ELF-1 (cell line): ENCODE results near the gene HMCN1.
A peak's percentile ranks its signal among the peaks of the same experiment; 100 is the strongest.
"Not testable (repeated sequence)": the region's sequence is repeated elsewhere in the genome, so short reads cannot be mapped to it uniquely, and the experiment has no call there.

Source experiments
- DNase-seq: peaks from one replicate; pipeline ENCODE4 v3.0.0-alpha.2; 2016; ENCODE audit warnings: low read depth, low spot score

HMCN1 gene

DNA sequence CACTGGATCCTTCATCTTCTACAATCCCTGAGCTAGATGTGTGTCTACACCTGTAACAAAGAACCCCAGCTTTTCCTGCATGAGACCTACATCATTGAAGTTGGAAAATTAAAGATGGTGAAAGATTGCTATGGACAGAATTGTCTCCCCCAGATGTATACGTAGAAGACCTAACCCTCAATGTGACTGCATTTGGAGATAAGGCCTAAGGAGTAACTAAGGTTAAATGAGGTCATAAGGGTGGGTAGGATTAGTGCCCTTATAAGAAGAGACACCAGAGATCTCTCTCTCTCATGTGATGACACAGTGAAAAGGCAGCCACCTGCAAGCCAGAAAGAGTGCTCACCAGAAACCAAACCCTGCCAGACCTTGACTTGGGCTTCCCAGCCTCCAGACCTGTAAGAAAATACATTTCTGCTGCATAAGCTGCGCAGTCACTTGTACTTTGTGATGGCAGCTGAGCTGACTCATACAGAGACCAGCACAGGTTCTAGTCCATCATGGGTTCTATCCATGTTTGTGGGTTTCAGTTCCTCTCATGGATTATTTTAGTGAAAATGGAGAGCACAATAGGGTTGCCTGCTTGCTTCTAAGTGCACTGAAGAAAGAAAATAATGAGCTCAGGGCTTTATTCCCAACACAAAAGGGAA lies 460.0 kb downstream of the HMCN1 start:
- no peak for DNase-seq

GRCh38 chr1:186195377-186195931 lies 461.3 kb downstream of the HMCN1 start:
- DNase-seq, result no peak

DNA sequence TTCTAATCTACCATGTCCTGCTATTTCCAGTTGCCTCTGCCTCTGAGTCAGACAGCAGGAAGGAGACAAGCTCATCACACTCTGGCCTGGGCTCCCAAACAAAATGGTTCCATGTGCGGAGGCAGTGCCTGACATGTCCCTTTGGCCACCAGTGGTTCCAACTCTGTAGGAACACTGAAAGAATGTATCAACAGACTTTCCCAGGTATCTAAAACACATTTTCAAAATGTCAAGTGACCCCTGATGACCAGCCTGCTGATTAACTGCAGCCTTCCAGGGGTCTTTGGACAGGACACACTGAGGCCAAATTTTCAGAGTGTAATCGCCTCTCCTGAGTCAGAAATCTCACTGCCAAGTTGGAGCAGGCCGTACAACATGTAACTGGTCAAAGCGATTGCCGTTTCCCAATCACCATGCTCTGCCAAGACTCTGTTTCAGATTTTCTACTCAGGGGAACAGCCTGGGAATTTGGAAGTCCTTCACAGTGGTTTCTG lies 468.1 kb downstream of the HMCN1 start:
- DNase-seq, result no peak

DNA sequence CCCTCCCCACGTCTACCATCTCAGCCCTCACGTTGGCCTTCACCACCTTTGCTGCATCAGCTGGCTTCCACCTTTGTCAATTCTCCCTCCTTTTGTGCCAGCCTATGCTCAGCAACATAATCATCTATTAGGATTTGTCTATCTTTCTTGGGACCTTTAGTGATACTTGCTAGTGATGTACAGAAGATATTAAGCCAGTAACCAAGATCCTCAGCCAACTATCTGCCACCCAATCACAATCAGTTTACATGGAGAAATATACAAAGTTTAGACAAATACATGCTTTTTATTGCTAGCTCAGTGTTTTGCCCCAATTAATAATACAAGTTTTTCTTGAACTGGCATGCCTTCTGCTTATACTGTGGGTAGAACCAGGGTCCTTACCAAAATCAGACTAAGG lies 468.6 kb downstream of the HMCN1 start:
- DNase-seq, result no peak

- DNase-seq, result no peak
Measured at GRCh38 chr1:186206048-186206570, 471.9 kb downstream of the HMCN1 start.

DNA sequence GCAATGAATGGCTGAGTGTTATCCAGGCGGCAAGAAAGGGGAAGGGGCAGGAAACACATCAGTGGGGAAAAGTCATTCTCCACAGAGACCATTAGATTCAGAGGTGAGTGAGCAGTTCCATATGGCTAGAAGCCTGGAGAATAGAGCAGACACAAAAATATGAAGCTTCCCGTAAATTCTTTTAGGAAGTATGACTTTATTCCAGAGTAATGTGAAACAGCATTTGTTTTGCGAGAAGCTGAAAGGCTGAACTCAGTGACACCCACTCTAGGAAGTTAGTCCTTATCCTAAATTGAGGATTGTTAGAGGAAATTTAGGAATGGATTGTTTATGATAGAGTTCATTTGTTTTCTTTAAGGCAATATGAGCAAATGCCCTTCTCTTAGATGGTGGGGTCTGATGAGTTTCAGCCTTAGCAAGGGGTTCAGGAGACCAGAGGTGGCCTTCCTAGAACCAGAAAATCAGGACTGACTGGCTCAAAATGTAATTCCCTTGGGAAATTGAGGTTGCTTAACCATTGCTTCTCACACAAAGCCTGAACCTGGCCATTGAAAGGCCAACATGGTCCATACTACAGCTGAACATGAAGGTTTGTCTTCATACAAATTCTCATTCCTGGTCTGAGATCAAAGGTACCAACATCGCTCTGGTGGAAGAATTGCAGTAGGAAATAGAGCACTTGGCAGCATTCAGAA lies 473.3 kb downstream of the HMCN1 start:
- no peak for DNase-seq

GRCh38 chr1:186208405-186209129 lies 474.4 kb downstream of the HMCN1 start:
- DNase-seq, result no peak

DNA sequence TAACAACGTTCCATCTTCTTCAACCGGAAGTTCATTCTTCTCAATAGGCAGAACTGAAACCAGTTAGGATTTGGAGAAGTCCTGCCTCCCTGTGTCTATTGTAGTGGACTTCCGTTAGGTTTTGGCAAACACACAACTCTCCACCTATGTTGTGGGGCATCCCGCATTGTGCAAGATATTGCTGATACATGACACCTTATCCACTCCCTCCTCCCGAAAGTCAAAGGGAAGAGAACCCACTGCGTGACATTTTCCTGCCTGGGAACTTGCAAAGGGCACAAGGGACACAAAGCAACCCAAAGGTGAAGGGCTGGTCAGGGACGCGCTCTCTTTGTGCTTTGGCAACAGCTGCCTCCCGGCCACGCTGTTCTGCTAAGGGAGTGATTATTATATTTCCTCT lies 476.1 kb downstream of the HMCN1 start:
- no peak for DNase-seq

GRCh38 chr1:186211583-186211982 lies 477.4 kb downstream of the HMCN1 start:
- not testable (repeated sequence) for DNase-seq

DNA sequence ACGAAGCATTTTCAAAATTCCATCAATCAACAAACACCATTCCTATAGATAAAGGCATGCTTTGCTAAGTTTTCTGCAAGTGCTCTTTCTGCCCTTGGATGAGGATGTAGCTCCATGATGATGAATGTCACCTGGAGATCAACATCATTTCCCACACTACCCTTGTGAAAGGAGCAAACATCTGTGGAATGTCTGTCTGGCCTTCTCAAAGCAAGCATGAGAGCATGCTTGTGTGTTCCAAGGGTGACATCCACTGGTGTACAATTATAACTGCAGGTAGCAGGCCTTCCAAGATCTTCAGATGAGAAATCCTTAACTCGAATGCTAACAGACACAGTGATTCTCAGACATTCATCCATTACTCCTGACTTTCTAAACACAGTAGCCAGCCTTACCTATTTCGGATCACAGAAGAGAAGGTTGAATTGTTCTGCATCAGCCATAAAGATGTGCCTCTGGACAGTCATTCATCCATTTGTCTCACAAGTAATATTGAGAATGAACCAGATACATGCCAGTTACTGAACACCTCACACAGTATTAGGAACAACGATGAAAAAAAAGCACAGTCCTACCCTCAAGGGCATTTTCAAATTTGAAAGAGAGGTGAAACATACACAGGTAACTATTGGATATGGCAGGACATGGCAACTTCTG lies 478.5 kb downstream of the HMCN1 start:
- peak; percentile 63 for DNase-seq

GRCh38 chr1:186213225-186213607 lies 479.0 kb downstream of the HMCN1 start:
- DNase-seq, result no peak

- DNase-seq, result no peak
Measured at GRCh38 chr1:186214791-186215190, 480.6 kb downstream of the HMCN1 start.

DNA sequence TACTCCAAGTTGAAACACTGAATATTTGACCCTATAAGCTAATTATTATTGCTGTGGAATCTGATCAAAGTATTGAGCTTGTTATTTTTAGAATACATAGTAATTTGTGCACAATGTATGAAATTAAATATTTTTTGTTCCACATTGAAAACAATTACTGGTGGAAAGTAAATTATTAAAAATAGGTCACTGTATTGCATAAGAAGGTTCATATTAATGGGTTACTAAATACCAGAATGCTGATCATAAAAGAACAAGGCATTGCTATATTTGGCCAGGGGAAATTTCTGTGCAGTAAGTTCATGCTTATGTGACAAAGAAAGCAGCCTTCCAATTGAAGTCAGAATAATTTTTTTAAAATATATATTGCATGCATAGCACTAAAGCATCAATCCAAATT lies 481.4 kb downstream of the HMCN1 start:
- no peak for DNase-seq

GRCh38 chr1:186218654-186219352 lies 484.6 kb downstream of the HMCN1 start:
- no peak for DNase-seq

DNA sequence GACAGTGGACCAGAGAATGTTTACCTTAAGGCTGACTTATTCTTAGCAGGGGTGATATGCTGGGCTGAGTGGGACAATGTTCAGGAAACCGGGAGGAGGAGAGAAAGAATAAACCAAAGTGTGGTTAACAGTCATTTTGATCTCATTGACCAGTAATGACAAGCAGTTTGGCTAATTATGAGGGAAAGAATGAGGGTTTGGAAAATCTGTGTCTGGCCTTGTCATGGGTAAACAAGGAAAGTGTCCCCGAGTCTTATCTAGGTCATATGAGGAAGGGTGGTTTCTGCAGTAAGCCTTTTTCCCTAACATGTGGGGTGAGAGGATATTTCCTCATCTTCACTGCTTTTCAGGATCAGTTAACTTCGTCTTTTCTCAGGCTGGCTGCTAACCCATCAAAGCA lies 485.9 kb downstream of the HMCN1 start:
- DNase-seq, result no peak

DNA sequence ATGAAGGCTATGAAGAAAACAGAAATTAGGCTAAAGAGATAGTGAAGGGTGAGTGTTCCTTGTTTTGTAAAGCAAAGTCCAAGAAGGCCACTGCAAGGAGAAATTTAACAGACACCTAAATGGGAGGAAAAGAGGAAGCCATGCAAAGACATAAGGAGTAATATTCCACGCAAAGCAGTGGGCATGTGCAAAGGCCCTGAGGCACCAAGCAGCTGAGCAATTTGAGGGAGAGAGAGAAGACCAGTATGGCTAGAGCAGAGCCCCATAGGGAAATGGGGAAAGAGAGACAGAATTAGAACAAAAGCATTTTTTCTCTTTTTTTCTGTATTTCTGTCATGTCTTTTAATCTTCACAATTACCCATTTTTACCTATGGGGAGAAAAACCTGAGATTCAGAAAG lies 486.7 kb downstream of the HMCN1 start:
- DNase-seq, result no peak

DNA sequence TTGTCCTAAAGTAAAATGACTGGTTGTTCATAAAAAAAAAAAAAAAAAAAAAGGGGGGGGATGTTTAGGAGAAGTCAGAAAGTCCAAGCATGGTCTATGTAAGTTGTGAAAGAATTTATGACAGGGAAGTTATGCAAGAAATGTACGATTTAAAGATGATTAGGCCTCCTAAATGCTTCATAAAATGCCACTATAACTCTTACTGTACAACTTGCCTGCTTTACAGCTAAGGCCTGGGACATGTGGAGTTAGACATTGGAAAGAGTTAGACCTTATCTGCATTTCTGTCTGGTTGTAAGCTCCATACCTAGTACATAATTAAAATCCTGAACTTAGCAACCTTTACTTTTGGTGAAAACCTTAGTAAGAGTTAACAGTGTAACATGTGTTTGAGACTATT lies 490.9 kb downstream of the HMCN1 start:
- no peak for DNase-seq

DNA sequence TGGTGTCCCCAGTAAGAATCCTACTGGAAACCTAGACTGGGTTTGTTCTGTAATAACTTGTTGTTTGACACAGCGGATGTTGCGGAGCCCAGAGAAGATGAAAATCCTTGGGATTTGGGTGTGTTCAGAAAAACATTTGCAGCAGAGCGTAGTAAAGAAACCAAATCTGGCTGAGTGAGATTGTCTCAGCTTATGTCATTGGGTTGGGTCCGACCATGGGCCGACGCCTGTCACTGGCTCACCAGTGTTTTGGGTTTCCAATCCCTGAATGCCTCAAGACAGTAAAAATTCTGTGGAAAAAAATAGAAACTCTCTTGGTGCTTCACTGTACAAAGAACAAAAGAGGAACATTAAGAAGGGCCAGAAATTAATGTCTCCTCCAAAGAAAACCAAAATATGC lies 494.6 kb downstream of the HMCN1 start:
- DNase-seq, result no peak

GRCh38 chr1:186231861-186232436 lies 497.8 kb downstream of the HMCN1 start:
- DNase-seq, result no peak

- no peak for DNase-seq
Measured at GRCh38 chr1:186234976-186235686, 500.9 kb downstream of the HMCN1 start.
